OCI-LY7 (cell line): ENCODE measurements around the gene PRDM10. TPM values are rescaled to one million over a fixed set of nuclear protein-coding genes. Genes with fewer than 3 reads are reported as not detected.

Experiments
- BruUV-seq: library from RNA; stranded (reverse); fragments of 400-500 nt; replicated peaks from 2 replicates; lab custom pipeline; 2021; lab: Mats Ljungman, UMichigan
- CTCF ChIA-PET: fragments of 300-600 bp; sonication (Branson Sonifier 250); formaldehyde crosslinking; loops from one replicate; lab custom pipeline; 2022; ENCODE audit warnings: antibody characterized with exemption; ENCODE audit not compliant: unreplicated experiment; lab: Charles Lee
- POLR2A ChIA-PET: fragments of 300-600 bp; sonication (Branson Sonifier 250); formaldehyde crosslinking; loops from one replicate; lab custom pipeline; 2022; ENCODE audit warnings: antibody characterized with exemption; lab: Charles Lee
- DNase-seq: peaks from one replicate; pipeline ENCODE4 v3.0.0-alpha.2; 2015; ENCODE audit warnings: low spot score
- H2AFZ ChIP-seq: fragments of 200-600 bp; sonication (generic), shearing (Covaris generic); 2 replicates; pipeline ENCODE4 v1.6.1; 2014; ENCODE audit warnings: mild to moderate bottlenecking, antibody characterized with exemption, low read length, moderate library complexity
- H3K27ac ChIP-seq: fragments of 200-600 bp; sonication (generic); 2 replicates; pipeline ENCODE4 v1.5.1; 2014; ENCODE audit warnings: mixed run types, low read depth, mild to moderate bottlenecking, moderate library complexity, low read length, inconsistent platforms; ENCODE audit not compliant: poor library complexity, severe bottlenecking
- H3K36me3 ChIP-seq: fragments of 200-600 bp; sonication (generic); 2 replicates; pipeline ENCODE4 v1.6.1; 2014; ENCODE audit warnings: mild to moderate bottlenecking, antibody characterized with exemption, low read length, moderate library complexity, mixed read lengths; ENCODE audit not compliant: insufficient read depth
- H3K4me1 ChIP-seq: fragments of 200-600 bp; sonication (generic); 2 replicates; pipeline ENCODE4 v1.5.1; 2014; ENCODE audit warnings: mild to moderate bottlenecking, low read length; ENCODE audit not compliant: insufficient read depth, poor library complexity, severe bottlenecking
- H3K4me2 ChIP-seq: fragments of 200-600 bp; sonication (generic); 2 replicates; pipeline ENCODE4 v1.6.1; 2014; ENCODE audit warnings: mild to moderate bottlenecking, low read length
- H3K4me3 ChIP-seq: fragments of 200-600 bp; sonication (generic); 2 replicates; pipeline ENCODE4 v1.5.1; 2014; ENCODE audit warnings: mild to moderate bottlenecking, low read depth, low read length; ENCODE audit not compliant: poor library complexity, severe bottlenecking
- H3K79me2 ChIP-seq: fragments of 200-600 bp; sonication (generic); 2 replicates; pipeline ENCODE4 v1.6.1; 2016; ENCODE audit warnings: low read depth, mild to moderate bottlenecking, low read length, moderate library complexity, mixed read lengths; ENCODE audit not compliant: insufficient read depth
- H3K9me2 ChIP-seq: fragments of 200-600 bp; sonication (generic); 2 replicates; pipeline ENCODE4 v1.6.1; 2016; ENCODE audit warnings: mild to moderate bottlenecking, low read length, mixed read lengths; ENCODE audit not compliant: insufficient read depth
- H3K9me3 ChIP-seq: fragments of 200-600 bp; sonication (generic); 2 replicates; pipeline ENCODE4 v1.6.1; 2014; ENCODE audit warnings: mild to moderate bottlenecking, mixed run types, low read length, mixed read lengths
- H4K20me1 ChIP-seq: fragments of 200-600 bp; sonication (generic); 2 replicates; pipeline ENCODE4 v1.6.1; 2014; ENCODE audit warnings: mild to moderate bottlenecking, antibody characterized with exemption, low read length, moderate library complexity, mixed read lengths; ENCODE audit not compliant: insufficient read depth
- CTCF ChIP-seq: fragments of 200-600 bp; sonication (generic); conservative IDR thresholded peaks from 2 replicates; pipeline ENCODE4 v1.5.1; 2014; ENCODE audit warnings: mild to moderate bottlenecking, antibody characterized with exemption, low read length, moderate library complexity, mixed read lengths
- EZH2phosphoT487 ChIP-seq: fragments of 200-600 bp; sonication (generic); IDR thresholded peaks from 2 replicates; pipeline ENCODE4 v1.6.1; 2018; ENCODE audit warnings: low read depth, borderline replicate concordance, mild to moderate bottlenecking, mixed run types, antibody characterized with exemption, low read length, moderate library complexity, mixed read lengths
- intact Hi-C: fragments of 100-400 bp; cut with micrococcal nuclease; formaldehyde crosslinking; loops from one replicate; pipeline ENCODE4 v1.10.0; 2022; ENCODE audit not compliant: unreplicated experiment
- total RNA-seq, 2 experiments: library from RNA; depleted of rRNA in 1 of 2; stranded (reverse); fragments of >200 nt in 1 of 2; shearing (Covaris generic) in 1 of 2; gene quantifications; 2 replicates each; pipeline ENCODE4 v1.2.3, GENCODE V29; 2014 to 2022

The PRDM10 gene
- total RNA-seq, 2 experiments from 2014 or later, result 29.8 to 60.6 TPM

GRCh38 chr11:129965248-129965647 lies 37.4 kb downstream of the PRDM10 start:
- Histone ChIP-seq H3K9me2 (no peaks in the 10 kb centered on the region), H4K20me1 (no peaks in the 10 kb centered on the region), H3K4me2 (no peak overlapping the region), H3K9me3 (no peaks in the 10 kb centered on the region), H3K27ac (no peak overlapping the region), H3K36me3 (no peaks in the 10 kb centered on the region), H3K4me1 (peaks cover 95% of the 10 kb centered on the region), H3K4me3 (no peak overlapping the region), H2AFZ (no peak overlapping the region; the same call in 1 of the 2 replicates), H3K79me2 (peaks cover 3% of the 10 kb centered on the region; the same call in 1 of the 2 replicates)
- DNase-seq, result no peak
- TF ChIP-seq EZH2phosphoT487, result no peak
- TF ChIP-seq CTCF, result no peak
- BruUV-seq, result no TSS peak
- ChIA-PET POLR2A (interaction anchor here (0.6 to 0.7 kb wide), 2 partner anchors 8 to 11 kb away, joined by 3 read pairs; no protein-coding TSS in a partner anchor), CTCF (no interaction called here)
- intact Hi-C loops, result no loop called here

GRCh38 chr11:129960216-129961214 lies 42.1 kb downstream of the PRDM10 start:
- no peaks in the 10 kb centered on the region for H3K36me3 ChIP-seq
- peak overlapping the region; percentile 59 for H3K27ac ChIP-seq
- peak overlapping the region; percentile 93 for H2AFZ ChIP-seq
- peaks cover 81% of the 10 kb centered on the region for H3K4me1 ChIP-seq
- BruUV-seq, result TSS peak; percentile 60
- H3K79me2 ChIP-seq, result no peaks in the 10 kb centered on the region
- peak overlapping the region; percentile 53 for H3K4me3 ChIP-seq
- peak overlapping the region; percentile 81 for H3K4me2 ChIP-seq
- DNase-seq, result peak; percentile 47
- ChIA-PET CTCF (interaction anchor here (0.7 to 1.0 kb wide), 4 partner anchors 13 to 20 kb away, joined by 3 to 5 read pairs (median 4); no protein-coding TSS in a partner anchor), POLR2A (interaction anchor here (0.5 to 3.1 kb wide), 19 partner anchors 10 to 180 kb away, joined by 3 to 32 read pairs (median 5); no protein-coding TSS in a partner anchor)
- H3K9me3 ChIP-seq, result no peaks in the 10 kb centered on the region
- no peaks in the 10 kb centered on the region for H3K9me2 ChIP-seq
- no peak for TF ChIP-seq EZH2phosphoT487
- no peak for TF ChIP-seq CTCF
- intact Hi-C loops, result no loop called here
- no peaks in the 10 kb centered on the region for H4K20me1 ChIP-seq
